Ovary (tissue), 9 donors: ENCODE measurements around the gene ZBED2. TPM values are rescaled to one million over a fixed set of nuclear protein-coding genes. Genes with fewer than 3 reads are reported as not detected.

ENCODE experiments used
- DNase-seq, 5 donors: peaks; one replicate each; pipeline ENCODE4 v3.0.0-alpha.2; 2019 to 2020
- H3K27ac ChIP-seq, 2 donors: fragments of 200-600 bp; one replicate each; pipeline versions ENCODE4 v1.5.1 to v1.8.0; 2019 to 2022
- H3K27me3 ChIP-seq: fragments of 200-600 bp; one replicate; pipeline ENCODE4 v1.8.0; 2022
- H3K36me3 ChIP-seq: fragments of 200-600 bp; sonication (generic); one replicate; pipeline ENCODE4 v1.5.1; 2019
- H3K4me1 ChIP-seq: one replicate; pipeline ENCODE4 v1.8.1; 2013; ENCODE audit warnings: mild to moderate bottlenecking, moderate library complexity; ENCODE audit not compliant: insufficient read depth
- H3K4me3 ChIP-seq: fragments of 200-600 bp; sonication (generic); one replicate; pipeline ENCODE4 v1.5.1; 2017
- H3K9me3 ChIP-seq, 2 donors: fragments of 200-600 bp in 1 of 2; sonication (generic) in 1 of 2; one replicate each; pipeline versions ENCODE4 v1.5.1 to v1.8.1; 2013 to 2019; ENCODE audit warnings: mild to moderate bottlenecking in 1 of 2, moderate library complexity in 1 of 2
- EP300 ChIP-seq: sonication (generic); formaldehyde crosslinking; IDR thresholded peaks from one replicate; pipeline ENCODE4 v1.6.1; 2017; ENCODE audit warnings: antibody characterized with exemption
- POLR2A ChIP-seq: fragments of 450-650 bp; IDR thresholded peaks from one replicate; pipeline ENCODE4 v1.6.1; 2017; ENCODE audit warnings: antibody characterized with exemption, mild to moderate bottlenecking, moderate library complexity
- WGBS, 3 donors: extraction: QIAGEN DNeasy Blood & Tissue Kit in 1 of 3; methylation state at CpG; one replicate each; pipeline versions ENCODE4 v1.1.5 to v1.1.7; 2013 to 2017; 5-methylcytosine and 5-hydroxymethylcytosine counted together
- intact Hi-C, 4 donors: fragments of 100-400 bp; cut with DNase I; formaldehyde crosslinking; loops; one replicate each; pipeline versions ENCODE4 v1.11.0 to v1.15.1; 2022 to 2023
- polyA plus RNA-seq, 2 donors: library from polyadenylated mRNA; stranded (reverse); fragments of 200-250 nt in 1 of 2; fragments of 350-450 nt in 1 of 2; fragmentation: Illumina TruSeq in 1 of 2; extraction: RNeasy Lipid Tissue Mini Kit (QIAGEN cat#74804) in 1 of 2; gene quantifications; one replicate each; pipeline ENCODE4 v1.2.3, GENCODE V29; 2013 to 2014
- total RNA-seq, 7 donors: library from RNA; depleted of rRNA in 2 of 7; stranded (reverse); fragments of >200 nt in 2 of 7; fragmentation: NEBNext Ultra II Directional in 3 of 7; extraction: Animal tissue kit (Norgen Biotek cat#: 25700) in 3 of 7; gene quantifications; one replicate each; pipeline versions ENCODE4 v1.1.0 to v1.2.4, GENCODE V29; 2016 to 2023
- TF ChIP-seq, protein P1 (sequence below), 3 donors: fragments of 450-650 bp in 2 of 3; fragments of 200-600 bp in 1 of 3; IDR thresholded peaks; one replicate each; pipeline versions ENCODE4 v1.5.1 to v1.8.0; 2016 to 2022; ENCODE audit warnings: antibody characterized with exemption in 3 of 3, mild to moderate bottlenecking in 1 of 3
- donor health status: DM: no; HTN: no; CAD: no; lungs with moderate emphysema.
- donor health status: DM: no; HTN: no; CAD: no.
- donor health status: Bipolar disorder and iron deficiency.
- donor health status: DM: yes; HTN: yes; CAD: no.
- donor health status: DM: no; HTN: no; CAD: no.
- donor health status: DM: yes; HTN: yes; CAD: no.

Gene ZBED2
- total and polyA plus RNA-seq, 9 donors, result 0.15 to 6.9 (median 0.87) TPM; not detected in 3

GRCh38 chr3:111545349-111545748 is 49.8 kb downstream of the ZBED2 start:
- intact Hi-C loops, result no loop called here
- Histone ChIP-seq H3K4me1 (peaks cover 2% of the 10 kb centered on the region), H3K4me3 (no peak overlapping the region), H3K9me3 (no peaks in the 10 kb centered on the region), H3K36me3 (no peaks in the 10 kb centered on the region), H3K27ac (no peak overlapping the region), H3K27me3 (no peaks in the 10 kb centered on the region)
- 68 to 77% (median 70%) methylated on average over 2 of the region's 2 CpGs for WGBS, 3 donors
- no peak for DNase-seq
- TF ChIP-seq POLR2A (no peak), EP300 (no peak)
- TF ChIP-seq, protein P1, sequence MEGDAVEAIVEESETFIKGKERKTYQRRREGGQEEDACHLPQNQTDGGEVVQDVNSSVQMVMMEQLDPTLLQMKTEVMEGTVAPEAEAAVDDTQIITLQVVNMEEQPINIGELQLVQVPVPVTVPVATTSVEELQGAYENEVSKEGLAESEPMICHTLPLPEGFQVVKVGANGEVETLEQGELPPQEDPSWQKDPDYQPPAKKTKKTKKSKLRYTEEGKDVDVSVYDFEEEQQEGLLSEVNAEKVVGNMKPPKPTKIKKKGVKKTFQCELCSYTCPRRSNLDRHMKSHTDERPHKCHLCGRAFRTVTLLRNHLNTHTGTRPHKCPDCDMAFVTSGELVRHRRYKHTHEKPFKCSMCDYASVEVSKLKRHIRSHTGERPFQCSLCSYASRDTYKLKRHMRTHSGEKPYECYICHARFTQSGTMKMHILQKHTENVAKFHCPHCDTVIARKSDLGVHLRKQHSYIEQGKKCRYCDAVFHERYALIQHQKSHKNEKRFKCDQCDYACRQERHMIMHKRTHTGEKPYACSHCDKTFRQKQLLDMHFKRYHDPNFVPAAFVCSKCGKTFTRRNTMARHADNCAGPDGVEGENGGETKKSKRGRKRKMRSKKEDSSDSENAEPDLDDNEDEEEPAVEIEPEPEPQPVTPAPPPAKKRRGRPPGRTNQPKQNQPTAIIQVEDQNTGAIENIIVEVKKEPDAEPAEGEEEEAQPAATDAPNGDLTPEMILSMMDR (IDR thresholded peaks at IDR 0.05), result no peak

Other genes starting within 250 kb of the ZBED2 start
- gene CD96, start 53.1 kb downstream of the ZBED2 start, total RNA-seq, result 1 to 10 TPM in 2 of 7 donors, under 1 TPM in 5; 0.13 to 2.2 (median 0.72) TPM
- 1 to 10 TPM in 1 of 2 donors, under 1 TPM in 1; 0.41 to 3.0 TPM for gene CD96, start 53.1 kb downstream of the ZBED2 start, polyA plus RNA-seq
- gene PLCXD2, start 79.3 kb upstream of the ZBED2 start, total RNA-seq, result under 1 TPM; 0.24 to 0.97 (median 0.79) TPM
- 1 to 10 TPM in 1 of 2 donors, under 1 TPM in 1; 0.19 to 1.6 TPM for gene PLCXD2, start 79.3 kb upstream of the ZBED2 start, polyA plus RNA-seq